GM10266 (cell line): Measurements from ENCODE around the gene BSG.
"Not testable (repeated sequence)": the region's sequence is repeated elsewhere in the genome, so short reads cannot be mapped to it uniquely, and the experiment has no call there.

ENCODE experiments used
- DNase-seq: peaks from one replicate; pipeline ENCODE4 v3.0.0; 2012; ENCODE audit errors: extremely low spot score
- TF ChIP-seq, protein P1 (sequence below): IDR thresholded peaks from 2 replicates; pipeline ENCODE4 v1.5.1; 2012; ENCODE audit warnings: mild to moderate bottlenecking, low read depth; ENCODE audit not compliant: control insufficient read depth, insufficient read depth; ENCODE audit errors: missing control alignments

The BSG gene

DNA sequence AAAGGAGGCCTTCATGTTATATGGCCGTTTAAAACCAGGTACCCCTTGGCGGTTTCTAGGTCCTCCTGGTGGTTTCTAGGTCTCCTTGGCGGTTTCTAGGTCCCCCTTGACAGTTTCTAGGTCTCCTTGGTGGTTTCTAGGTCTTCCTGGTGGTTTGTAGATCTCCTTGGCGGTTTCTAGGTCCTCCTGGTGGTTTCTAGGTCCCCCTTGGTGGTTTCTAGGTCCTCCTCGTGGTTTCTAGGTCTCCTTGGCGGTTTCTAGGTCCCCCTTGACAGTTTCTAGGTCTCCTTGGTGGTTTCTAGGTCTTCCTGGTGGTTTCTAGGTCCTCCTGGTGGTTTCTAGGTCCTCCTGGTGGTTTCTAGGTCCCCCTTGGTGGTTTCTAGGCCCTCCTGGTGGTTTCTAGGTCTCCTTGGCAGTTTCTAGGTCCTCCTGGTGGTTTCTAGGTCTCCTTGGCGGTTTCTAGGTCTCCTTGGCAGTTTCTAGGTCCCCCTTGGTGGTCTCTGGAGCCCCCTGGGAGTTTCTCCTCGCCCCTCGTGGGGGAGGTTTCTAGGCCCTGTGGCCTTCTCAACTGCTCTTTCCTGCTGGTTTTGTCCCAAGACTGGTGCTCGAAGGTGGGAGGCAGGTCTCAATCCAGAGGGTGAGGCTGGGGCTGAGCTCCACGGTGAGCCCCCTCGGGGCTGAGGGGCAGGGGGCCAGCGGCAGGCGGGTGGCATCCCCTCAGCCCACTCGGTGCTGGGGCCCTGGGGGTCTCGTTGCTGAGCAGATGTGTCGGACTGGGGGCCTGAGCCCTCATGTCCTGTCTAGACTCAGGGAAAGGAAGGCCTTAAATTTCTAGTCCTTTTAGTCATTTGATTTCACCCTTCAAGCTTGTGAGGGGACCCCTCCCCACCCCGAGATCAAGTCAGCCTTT is 25.3 kb downstream of the BSG start:
- TF ChIP-seq, protein P1, sequence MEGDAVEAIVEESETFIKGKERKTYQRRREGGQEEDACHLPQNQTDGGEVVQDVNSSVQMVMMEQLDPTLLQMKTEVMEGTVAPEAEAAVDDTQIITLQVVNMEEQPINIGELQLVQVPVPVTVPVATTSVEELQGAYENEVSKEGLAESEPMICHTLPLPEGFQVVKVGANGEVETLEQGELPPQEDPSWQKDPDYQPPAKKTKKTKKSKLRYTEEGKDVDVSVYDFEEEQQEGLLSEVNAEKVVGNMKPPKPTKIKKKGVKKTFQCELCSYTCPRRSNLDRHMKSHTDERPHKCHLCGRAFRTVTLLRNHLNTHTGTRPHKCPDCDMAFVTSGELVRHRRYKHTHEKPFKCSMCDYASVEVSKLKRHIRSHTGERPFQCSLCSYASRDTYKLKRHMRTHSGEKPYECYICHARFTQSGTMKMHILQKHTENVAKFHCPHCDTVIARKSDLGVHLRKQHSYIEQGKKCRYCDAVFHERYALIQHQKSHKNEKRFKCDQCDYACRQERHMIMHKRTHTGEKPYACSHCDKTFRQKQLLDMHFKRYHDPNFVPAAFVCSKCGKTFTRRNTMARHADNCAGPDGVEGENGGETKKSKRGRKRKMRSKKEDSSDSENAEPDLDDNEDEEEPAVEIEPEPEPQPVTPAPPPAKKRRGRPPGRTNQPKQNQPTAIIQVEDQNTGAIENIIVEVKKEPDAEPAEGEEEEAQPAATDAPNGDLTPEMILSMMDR = no peak
- DNase-seq = no peak

DNA sequence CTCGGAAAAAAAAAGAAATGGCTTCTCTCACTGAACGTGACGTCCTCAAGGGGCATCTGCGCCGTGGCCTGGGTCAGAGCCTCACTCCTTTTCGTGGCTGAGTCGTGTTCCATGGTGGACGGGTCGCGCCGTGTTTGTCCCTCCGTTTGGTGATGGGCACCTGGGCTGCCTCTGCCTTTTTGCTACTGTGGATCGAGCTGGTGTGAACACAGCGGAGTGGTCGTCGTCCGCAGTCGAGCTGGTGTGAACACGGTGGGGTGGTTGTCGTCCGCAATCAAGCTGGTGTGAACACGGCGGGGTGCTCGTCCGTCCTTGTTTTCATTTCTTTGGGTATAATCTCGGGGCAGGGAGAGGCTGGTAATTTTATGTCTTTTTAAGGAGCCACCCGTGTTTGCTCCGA is 28.9 kb downstream of the BSG start:
- DNase-seq = no peak
- TF ChIP-seq, protein P1 = no peak

DNA sequence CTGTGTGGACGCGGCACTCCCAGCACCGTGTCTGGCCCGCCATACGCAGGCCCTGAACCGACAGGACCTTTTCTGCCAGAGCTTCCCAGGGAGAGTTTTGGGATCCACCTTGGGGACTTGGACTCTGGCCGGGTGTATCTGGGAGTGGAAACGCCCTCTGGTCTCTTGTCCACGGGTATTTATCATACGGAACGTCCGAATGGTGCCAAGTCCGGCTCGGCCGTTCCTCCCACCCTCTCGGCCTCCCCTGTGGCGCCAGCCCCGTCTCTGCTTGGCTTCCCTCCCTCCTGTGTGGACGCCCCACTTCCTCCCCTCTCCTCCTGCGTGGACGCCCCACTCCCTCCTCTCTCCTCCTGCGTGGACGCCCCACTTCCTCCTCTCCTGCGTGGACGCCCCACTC is 29.4 kb downstream of the BSG start:
- DNase-seq = no peak
- TF ChIP-seq, protein P1 = no peak

GRCh38 chr19:602391-603301 is 30.2 kb downstream of the BSG start:
- DNase-seq = no peak
- TF ChIP-seq, protein P1 = no peak

- not testable (repeated sequence) for DNase-seq
Measured at GRCh38 chr19:603302-603639, 30.9 kb downstream of the BSG start.

DNA sequence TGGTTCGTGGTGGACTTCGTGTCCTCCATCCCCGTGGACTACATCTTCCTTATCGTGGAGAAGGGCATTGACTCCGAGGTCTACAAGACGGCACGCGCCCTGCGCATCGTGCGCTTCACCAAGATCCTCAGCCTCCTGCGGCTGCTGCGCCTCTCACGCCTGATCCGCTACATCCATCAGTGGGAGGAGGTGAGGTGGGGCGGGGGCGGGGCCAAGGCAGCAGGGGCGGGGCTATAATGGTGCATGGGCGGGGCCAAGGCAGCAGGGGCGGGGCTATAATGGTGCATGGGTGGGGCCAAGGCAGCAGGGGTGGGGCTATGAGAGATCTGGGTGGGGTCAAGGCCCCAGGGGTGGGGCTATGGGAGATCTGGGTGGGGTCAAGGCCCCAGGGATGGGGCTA is 31.4 kb downstream of the BSG start:
- not testable (repeated sequence) for DNase-seq

DNA sequence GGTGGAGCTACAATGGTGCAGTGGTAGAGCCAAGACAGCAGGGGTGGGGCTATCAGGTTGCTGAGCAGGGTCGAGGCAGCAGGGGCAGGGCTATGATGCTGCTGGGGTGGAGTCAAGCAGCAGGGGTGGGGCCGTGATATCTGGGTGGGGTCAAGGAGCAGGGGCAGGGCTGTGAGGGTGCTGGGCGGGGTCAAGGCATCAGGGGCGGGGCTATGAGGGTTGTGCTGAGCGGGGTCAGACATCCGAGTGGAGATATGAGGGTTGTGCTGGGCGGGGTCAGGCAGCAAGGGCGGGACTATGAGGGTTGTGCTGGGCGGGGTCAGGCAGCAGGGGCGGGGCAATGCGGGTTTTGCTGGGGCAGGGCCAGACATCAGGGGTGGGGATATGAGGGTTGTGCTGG is 32.0 kb downstream of the BSG start:
- TF ChIP-seq, protein P1 = no peak
- DNase-seq = peak; percentile 69
